ENCODE results near the gene PLEKHA4.

The PLEKHA4 gene

DNA sequence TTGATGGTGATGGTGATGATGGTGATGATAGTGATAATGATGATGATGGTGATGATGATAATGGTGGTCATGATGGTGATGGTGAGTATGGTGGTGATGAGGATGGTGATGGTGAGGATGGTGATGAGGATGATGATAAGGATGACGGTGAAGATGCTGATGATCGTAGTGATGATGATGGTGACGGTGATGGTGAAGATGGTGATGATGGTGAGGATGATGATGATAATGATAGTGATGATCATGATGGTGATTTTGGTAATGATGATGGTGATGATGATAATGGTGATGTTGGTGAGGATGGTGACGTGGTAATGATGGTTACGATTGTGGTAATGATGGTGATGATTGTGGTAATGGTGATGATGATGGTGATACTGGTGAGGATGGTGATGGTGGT, 46.8 kb downstream of the PLEKHA4 start:
- DNase-seq, result no peak

DNA sequence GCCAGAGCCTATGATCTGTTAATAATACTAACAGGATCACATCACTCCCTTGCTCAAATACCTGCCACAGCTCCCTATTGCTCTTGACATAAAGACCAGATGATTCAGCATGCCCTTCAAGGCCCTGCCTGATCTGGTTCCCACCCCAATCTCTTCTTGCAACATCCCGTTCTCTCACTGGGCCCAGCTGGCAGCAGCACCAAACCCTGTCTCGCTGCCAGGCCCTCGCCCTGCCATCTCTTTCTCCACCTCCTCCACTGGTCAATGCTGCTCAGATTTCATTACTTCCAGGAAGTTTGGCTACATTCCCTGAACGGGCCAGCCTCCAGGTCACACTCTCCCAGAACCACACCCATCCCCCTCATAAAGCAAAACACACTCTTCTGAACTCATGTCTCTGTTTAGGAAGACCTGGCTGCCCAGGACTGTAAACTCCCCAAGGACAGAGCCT, 49.0 kb downstream of the PLEKHA4 start:
- DNase-seq, result peak; percentile 11

DNA sequence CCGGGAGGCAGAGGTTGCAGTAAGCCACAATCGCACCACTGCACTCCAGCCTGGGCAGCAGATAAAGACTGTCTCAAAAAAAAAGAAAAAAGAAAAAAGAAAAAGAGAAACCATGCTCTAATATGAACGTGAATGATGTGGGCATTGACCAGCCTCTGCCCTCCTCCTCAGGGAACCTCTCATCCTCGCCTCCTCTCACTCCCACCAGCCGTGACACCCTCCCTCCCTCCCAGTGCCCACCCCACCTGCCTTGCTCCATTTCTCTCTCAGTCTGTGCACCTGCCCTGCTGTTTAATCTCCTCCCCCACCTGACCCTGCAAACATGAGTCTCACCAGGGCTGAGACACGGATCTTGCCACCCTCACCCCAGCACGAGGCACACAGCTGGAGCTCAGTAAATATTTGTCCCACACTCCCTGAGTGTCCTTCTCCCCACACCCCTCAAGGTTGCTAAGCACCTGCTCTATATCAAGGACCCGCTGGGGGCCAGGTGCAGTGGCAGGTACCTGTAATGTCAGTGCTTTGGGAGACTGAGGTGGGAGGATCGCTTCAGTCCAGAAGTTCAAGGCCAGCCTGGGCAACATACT, 50.1 kb downstream of the PLEKHA4 start:
- DNase-seq, result peak; percentile 66

DNA sequence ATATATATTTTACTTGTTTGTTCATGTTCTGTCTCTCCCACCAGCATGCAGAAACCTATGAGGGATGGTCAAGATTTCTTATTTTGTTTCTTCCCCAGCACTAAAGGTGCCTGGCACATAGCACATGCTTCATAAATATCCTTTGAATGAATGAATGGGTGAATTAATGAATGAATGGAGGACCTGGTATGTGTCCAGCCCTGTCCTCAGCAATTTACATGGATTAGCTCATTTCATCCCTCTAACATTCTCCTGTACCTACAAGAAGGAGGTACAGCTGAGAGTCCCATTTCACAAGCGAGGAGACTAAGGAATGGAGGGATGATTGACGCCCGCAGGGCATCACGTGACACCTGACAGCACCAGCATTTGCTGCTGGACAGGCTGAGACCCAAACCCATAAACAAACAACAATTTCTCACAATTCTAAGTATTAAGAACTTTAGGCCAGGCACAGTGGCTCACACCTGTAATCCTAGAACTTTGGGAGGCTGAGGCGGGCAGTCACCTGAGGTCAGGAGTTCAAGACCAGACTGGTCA, 50.8 kb downstream of the PLEKHA4 start:
- no peak for DNase-seq

DNA sequence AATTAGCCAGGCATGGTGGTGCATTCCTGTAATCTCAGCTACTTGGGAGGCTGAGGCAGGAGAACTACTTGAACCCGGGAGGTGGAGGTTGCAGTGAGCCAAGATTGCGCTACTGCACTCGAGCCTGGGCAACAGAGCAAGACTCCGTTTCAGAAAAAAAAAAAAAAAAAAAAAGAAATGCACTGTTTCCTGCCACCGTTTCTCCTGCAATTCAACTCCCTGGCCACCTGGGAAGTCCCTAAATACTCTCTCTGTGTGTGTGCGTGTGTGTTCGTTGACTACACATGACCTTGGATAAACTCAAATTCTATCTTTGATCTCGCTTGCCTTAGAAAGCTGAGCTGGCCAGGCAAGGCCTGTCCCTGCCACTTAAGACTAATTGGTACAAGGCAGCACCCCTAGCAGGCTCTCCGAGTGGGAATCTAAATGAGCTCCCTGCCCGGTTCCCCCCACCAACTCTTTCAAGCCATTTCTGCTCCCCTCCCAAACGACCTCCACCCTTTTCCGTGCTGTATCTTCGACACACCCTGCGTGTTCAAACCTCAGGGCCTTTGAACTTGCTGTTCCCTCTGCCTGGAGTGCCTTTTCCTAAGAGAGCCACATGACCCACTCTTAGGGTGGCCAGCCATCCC, 52.4 kb downstream of the PLEKHA4 start:
- DNase-seq, result no peak

DNA sequence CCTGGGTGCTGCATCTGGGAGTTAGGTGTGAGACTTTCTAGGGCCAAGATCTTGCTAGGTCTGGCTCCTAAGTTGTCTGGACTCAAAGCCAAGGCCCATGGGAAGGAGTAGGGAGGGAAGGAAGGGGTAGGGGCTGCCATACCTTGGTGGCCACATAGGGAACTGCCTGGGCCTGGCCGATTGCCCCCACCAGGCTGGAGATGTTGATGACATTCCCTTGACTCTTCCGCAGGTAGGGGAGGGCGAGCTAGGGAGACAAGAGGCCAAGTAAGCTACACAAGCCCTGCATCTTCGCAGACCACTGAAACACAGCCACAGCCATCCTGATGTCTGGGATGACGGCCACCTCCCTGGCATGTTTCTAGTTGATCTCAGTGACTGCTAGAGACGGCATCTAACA, 53.5 kb downstream of the PLEKHA4 start:
- no peak for DNase-seq

DNA sequence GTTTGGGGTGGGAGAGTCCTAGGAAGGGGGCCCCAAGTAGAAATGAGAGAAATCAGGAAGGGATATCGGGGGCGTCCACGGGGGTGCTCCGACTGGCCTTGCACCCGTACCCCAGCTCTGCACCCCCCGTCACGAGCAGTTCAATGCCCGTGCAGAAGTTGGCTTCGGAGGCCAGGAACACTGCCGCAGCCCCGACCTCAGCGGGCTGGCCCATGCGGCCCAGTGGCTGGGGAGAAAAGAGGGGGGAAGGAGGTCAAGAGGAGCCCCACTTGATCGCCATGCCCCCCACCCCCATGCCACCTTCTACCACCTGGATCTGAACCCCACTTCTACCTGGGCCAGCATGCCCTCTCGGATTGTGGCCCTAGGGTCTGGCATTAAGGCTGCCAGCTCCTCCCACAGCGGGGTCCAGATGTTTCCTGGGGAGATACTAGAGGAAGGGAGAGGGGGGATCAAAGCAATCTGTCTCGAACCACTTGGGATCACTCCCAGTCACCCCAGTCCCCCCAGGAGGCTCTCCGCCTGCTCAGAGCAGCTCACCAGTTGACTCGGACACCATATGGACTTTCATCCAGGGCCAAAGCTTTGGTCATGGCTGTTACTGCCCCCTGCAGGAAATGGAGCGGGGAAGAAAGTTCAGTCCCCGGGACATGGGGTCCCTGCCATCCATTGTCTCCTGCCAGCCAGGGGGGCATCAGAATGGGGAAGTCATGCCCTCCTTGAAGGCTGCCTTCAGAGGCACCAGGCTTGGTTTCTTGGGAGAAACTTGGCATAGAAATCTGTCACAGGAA, 55.1 kb downstream of the PLEKHA4 start:
- DNase-seq, result no peak

DNA sequence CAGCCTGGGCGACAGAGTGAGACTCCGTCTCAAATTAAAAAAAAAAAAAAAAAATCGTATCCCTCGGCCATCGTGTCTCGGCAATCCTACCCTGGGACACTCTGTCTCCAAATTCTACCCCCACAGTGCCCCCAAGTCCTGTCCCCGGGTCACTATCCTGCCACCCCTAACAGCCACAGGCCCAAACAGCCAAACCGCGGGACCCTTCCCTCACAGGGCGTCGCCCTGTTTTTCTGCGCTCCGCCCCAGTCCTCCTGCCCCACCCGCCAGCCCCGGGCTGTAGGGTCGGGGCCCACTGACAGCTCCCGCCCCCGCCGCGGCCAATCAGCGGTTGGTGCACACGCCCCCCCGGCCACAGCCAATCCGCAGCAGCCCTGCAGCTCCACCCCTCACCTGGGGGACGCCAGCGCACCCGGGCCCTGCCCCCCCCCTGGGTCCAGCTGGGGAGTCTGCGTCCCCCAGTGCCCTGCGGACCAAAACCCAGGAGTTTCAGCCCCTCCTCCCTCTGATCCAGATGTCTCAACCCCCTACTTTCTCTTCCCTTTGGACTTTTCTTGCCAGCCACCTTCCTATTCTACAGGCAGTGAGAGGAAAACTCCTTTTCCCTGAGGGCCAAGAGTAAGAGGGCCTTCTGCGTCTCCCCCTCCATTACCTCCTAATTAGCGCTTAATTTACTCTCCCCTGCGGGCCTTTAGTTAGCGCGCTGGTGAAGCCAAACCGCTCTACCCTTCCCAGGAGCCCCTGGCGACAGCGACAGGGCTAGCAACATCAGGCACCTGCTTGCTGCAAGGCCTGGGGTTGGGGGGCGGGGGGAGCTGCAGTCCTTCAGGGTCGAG, 56.1 kb downstream of the PLEKHA4 start:
- DNase-seq, result peak; percentile 55

DNA sequence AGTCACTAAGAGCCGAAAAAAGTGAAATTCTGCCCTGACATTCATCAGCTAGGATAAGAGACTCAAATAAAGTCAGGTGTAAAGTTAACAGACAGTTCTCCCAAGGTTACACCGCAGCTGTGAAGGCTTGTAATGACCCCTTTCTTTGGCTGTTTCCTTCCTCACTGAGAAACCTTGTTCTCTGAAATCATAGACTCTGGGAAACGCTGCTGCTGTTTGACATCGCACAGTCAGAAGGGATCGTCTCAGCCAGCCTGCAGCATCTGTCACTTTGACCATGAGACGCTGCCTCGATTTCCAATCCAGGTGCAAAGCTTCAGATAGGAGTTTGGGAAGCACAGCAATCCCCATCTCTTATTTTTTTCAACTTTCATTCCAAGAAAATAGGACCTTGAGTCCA, 58.3 kb downstream of the PLEKHA4 start:
- no peak for DNase-seq

DNA sequence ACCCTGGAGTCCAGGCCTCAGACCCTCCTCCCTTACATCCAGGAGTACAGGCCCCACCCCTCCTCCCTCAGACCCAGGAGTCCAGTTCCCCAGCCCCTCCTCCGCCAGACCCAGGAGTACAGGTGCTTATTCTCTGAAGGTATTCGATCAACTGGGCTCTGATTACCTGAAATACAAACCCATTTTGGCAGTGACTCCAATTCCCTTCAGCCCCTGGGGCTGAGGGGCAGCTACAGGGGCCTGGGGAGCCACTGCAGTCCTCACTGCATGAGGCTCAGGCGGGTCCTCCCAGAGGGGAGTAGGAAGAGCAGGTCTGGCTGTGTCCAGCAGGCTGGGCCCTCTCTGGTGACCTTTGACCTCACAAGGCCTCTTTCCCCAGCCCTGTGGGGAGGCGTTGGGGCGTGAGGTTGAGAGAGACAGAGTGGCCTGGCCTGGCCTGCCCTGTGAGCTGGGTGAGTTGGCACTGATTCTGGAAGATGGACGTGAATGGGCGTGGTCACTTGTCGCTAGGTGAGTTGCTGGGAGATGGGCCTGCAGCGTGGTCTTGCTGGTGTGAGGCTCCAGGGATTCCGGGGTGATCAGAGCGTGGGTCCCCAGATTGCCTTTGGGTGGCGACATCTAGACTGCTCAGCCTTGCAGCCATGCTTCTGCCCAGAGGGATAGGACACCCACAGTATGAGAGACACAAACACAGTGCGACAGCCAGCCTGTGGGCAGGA, 60.7 kb downstream of the PLEKHA4 start:
- no peak for DNase-seq

DNA sequence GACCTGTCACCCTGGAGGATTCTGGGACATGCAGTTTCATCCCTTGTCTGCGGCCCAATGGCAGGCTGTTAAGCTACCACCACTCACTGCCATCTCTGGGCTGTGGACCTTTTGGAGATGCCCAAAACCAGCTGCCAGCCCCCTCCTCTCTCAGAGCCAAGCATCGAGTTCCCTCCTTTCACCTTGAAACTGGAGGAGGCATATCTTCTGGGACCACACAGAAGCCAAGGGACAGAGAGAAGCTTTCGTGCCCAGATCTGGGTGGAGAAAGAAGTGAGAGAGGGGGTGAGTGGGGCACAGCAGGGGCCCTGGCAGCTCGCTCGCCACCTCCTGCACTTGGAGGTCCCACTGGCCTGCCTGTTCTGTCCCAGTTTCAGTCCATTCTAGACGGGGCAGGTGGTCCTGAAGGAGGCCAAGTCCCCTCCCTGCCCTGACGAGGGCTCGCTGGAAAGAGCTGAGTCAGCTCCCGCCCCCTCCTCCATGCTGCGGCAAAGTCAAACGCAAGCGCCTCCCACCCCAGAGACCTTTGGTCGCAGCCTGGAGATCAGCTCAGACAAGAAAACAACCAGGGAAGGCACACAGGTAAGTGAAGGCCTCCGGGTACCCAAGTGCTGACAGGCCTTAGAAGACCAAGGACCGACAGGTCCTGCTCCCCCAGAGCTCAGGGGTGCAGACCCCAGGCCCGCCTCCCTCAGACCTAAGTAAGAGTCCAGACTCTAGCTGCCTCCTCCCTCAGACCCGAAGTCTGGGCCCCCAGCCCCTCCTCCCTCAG, 61.4 kb downstream of the PLEKHA4 start:
- no peak for DNase-seq

DNA sequence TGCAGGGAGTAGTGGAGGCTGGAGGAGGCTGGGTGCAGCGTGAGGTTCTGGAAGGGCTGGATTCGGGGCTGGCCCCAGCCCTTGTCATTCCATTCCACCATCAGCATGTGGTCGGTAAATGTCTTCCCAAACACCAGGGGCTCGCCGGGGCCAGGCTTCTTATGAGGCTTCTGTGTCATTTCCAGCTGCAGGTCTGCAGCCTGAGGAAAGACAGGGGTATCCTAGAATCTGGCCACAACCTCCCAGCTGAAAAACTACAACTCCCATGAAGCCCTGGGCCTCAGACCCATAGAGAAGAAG, 61.9 kb downstream of the PLEKHA4 start:
- no peak for DNase-seq

DNA sequence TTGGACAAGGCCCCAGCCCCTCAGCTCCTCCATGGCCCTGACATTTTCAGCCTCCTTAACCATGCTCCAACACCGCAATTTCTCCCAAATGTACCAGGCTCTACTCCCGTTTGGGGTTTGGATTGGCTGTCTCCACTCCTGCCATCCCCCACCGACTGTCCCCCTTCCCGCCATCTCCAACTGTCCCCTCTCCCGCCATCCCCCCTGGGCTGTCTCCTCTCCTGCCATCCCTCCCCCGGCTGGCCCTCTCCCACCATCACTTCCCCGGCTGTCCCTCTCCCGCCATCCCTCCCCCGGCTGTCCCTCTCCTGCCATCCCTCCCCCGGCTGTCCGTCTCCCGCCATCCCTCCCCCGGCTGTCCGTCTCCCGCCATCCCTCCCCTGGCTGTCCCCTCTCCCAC, 63.0 kb downstream of the PLEKHA4 start:
- no peak for DNase-seq

DNA sequence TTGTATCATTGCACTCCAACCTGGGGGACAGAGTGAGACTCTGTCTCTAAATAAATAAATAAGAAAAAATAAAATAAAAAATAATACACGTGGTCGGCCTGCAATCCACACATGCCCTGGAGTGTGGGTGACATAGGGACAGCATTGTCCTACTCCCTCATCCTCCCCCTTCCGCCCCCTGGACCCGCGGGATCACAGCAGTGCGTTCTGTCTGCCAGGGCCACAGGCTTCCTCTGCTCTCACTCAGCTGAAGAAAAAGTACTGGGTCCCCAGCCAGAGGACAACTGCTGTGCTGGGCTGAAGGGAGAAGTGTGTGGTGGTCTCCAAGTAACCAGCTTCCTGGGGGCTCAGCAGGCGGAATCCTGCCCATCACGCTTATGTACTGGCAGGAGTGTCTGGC, 63.9 kb downstream of the PLEKHA4 start:
- no peak for DNase-seq

DNA sequence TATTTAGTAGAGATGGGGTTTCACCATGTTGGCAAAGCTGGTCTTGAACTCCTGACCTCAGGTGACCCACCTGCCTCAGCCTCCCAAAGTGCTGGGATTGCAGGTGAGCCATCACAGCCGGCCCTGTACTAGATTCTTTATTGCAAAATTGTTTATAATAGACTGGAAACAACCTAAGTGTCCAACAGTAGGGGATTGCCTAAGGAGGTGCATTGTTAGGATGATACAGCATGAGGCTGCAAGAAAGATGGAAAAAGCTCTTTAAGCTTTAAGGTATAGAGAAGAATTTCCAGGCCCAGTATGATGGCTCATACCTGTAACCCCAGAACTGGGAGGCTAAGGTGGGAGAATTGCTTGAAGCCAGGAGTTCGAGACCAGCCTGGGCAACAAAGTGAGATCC, 65.8 kb downstream of the PLEKHA4 start:
- DNase-seq, result no peak

DNA sequence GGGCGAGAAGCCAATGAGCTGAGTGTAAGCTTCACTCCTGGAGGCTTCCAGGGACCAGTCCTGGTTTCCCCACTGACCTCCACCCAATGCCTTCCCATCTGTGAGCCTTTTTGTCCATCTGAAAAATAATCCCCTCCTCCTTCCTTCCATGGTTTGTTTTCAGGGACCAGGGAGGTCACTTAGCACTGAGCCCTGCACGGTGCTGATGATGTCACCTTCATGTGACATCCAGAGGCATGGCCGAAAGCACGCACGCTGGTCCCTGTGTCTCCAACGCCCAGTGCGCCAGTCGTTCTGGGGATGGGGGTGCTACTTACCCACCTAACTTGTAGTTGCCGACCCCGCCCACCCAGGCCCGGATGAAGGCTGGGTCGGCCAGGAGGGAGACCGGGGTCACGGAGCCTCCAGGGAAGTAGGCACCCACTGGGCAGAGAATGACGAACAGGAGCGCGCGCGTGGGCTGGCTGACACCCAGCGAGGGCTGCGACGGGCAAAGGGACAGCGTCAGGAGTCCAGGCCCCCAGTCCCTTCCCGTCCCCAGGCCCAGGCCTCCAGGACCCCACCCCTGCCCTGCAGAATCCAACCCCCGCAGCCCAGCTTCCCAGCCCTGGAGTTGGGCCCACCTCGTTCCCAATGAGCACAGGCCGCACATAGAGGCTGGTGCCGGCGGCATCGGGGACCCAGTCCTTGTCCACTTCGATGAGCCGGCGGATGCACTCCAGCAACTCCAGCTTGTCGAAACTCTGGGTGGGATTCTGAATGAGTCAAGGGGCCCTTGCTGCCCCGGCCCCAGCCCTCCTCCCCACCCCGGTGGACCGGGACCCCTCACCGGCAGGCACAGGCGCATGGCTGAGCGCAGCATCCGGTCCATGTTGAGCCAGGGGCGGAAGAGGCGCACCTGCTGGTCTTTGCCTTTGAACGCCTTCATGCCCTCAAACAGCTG, 68.8 kb downstream of the PLEKHA4 start:
- DNase-seq, result no peak

DNA sequence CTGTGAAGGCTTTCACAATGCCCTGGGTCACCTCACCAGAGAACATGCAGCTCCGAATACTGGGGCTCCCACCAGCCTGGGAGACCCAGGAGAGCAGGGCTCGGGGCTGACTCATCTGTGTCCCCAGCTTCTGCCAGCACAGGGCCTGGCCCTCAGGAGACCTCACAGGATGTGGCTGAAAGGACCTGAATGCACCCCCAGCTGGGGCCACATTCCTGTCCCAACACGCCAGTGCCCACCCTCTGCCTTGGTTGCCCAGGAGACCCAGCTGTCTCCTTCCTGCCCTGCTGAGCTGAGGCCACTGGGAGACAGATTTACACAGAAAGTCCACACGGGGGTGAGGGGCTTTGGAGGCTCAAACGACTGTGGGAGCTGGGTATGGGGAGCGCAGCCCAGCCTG, 69.5 kb downstream of the PLEKHA4 start:
- no peak for DNase-seq

DNA sequence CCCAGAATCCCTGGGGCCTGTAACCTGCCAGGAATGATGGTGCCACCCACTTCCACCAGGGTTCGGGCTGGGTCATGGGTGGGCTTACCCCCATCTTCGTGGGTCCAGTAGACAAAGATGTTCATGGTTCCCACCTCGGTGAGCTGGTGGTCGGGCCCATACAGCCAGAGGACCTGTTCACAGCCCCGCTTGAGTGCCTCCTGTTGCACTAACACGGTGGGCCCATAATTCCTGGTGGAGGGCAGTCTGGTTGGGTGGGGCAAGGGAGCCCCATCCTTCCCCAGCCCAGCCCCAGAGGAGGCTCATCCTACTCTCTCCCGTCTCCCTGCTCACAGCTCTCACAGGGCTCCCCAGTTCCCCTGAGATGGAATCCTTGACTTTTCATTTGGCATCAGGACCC, 71.3 kb downstream of the PLEKHA4 start:
- no peak for DNase-seq

DNA sequence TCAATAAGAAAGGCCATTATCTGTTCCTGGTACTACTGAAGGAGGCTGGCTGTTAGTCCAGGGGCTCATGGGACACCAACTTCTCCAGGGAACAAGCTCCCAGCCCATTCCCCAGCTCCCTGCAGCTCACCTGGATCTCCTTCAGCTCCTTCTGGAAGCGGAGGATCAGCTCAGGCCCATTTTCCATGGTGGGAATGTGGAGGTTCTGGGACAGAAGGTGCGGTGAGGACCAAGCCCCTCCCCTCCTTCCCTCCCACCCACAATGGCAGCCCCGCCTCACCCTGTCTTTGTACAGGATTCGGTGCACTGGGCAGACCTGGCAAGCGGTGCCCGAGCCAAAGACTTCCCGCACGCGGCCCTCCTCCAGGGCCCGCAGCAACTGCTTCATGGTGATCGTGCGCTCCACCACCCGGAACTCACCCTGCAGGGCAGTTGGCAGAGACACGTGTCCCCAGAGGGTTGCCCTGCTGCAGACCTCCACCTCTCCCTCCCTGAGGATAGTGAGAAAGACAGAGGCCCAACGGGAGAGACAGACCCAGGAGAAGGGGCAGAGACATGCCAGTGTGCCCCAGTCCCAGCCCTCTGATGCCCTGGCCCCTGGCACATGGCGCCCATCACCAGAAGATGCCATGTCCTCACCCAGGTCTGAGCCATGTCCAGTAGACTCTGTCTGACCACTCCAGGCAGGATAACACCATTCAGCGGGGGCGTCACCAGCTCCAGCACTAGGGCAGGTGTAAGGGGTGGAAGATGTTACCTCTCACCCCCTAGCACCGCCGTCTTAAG, 71.9 kb downstream of the PLEKHA4 start:
- no peak for DNase-seq

DNA sequence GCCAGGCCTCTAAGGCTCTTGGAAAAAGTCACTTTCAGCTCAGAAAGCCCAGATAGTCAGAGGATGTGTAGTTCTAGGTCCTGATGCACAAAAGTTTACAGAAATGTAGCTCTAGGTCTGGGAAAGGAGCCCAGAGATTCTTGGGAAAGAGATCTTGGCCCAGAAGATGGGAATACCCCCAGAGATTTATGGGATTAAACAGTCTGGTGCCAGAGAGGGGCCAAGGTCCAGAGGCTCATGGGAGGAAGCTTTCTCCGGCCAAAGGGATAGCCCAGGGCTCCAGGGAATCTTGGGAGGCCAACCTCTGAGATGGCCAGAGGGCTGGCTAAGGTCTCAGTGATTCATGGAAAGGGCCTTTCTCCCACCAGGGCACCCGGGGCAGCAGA, 72.7 kb downstream of the PLEKHA4 start:
- no peak for DNase-seq
